Measurements from ENCODE around the gene WNT8B. TPM values are rescaled to one million over a fixed set of nuclear protein-coding genes. Genes with fewer than 3 reads are reported as not detected.

The WNT8B gene
- total and polyA plus RNA-seq, 10 of the 15 experiments (the other 5 are each of a cell fraction or from before 2014, with no cell fraction given), result not detected

Other genes with a start within 250 kb of the WNT8B start
Only the 7 nearest of the 8 such genes appear.
- gene CWF19L1, start 195.4 kb upstream of the WNT8B start, total RNA-seq (2014; rRNA removed), result 38.8 and 39.1 TPM in 2 replicates
- gene CWF19L1, start 195.4 kb upstream of the WNT8B start, total RNA-seq (2014; rRNA removed; fragmentation: Illumina TruSeq; extraction: Trizol), result 37.4 and 38.6 TPM in 2 replicates
- 31.9 and 36.7 TPM in 2 replicates for gene CWF19L1, start 195.4 kb upstream of the WNT8B start, total RNA-seq (2021)
- gene CWF19L1, start 195.4 kb upstream of the WNT8B start, polyA plus RNA-seq (2011; rRNA removed), result 33.0 and 41.5 TPM in 2 replicates
- gene CWF19L1, start 195.4 kb upstream of the WNT8B start, polyA plus RNA-seq (2014; fragmentation: Illumina TruSeq; extraction: Trizol), result 34.3 and 48.1 TPM in 2 replicates
- 10 to 100 TPM; 37.6 to 51.7 TPM for gene CWF19L1, start 195.4 kb upstream of the WNT8B start, polyA plus RNA-seq (2014; fragmentation: Nextera tagmentation; extraction: Ambion mirVana)
- 26.4 and 30.2 TPM in 2 replicates for gene CWF19L1, start 195.4 kb upstream of the WNT8B start, polyA plus RNA-seq (2014; rRNA removed)
- 10 to 100 TPM; 45.0 to 45.1 TPM for gene CWF19L1, start 195.4 kb upstream of the WNT8B start, polyA plus RNA-seq (2016; fragmentation: Nextera tagmentation; extraction: Ambion mirVana)
- 75.0 and 79.8 TPM in 2 replicates for gene BLOC1S2, start 176.3 kb upstream of the WNT8B start, total RNA-seq (2014; rRNA removed)
- 66.2 and 75.1 TPM in 2 replicates for gene BLOC1S2, start 176.3 kb upstream of the WNT8B start, total RNA-seq (2014; rRNA removed; fragmentation: Illumina TruSeq; extraction: Trizol)
- 54.4 and 58.6 TPM in 2 replicates for gene BLOC1S2, start 176.3 kb upstream of the WNT8B start, total RNA-seq (2021)
- gene BLOC1S2, start 176.3 kb upstream of the WNT8B start, polyA plus RNA-seq (2011; rRNA removed), result 71.7 and 117 TPM in 2 replicates
- gene BLOC1S2, start 176.3 kb upstream of the WNT8B start, polyA plus RNA-seq (2014; fragmentation: Illumina TruSeq; extraction: Trizol), result 66.9 and 71.3 TPM in 2 replicates
- 100 to 1,000 TPM; 106 to 120 TPM for gene BLOC1S2, start 176.3 kb upstream of the WNT8B start, polyA plus RNA-seq (2014; fragmentation: Nextera tagmentation; extraction: Ambion mirVana)
- gene BLOC1S2, start 176.3 kb upstream of the WNT8B start, polyA plus RNA-seq (2014; rRNA removed), result 79.2 and 94.4 TPM in 2 replicates
- 100 to 1,000 TPM; 147 to 164 TPM for gene BLOC1S2, start 176.3 kb upstream of the WNT8B start, polyA plus RNA-seq (2016; fragmentation: Nextera tagmentation; extraction: Ambion mirVana)
- 0.17 and 0.22 TPM in 2 replicates for gene PKD2L1, start 132.8 kb upstream of the WNT8B start, total RNA-seq (2014; rRNA removed)
- 0.14 TPM in 1 of 2 replicates, not detected in the other for gene PKD2L1, start 132.8 kb upstream of the WNT8B start, total RNA-seq (2014; rRNA removed; fragmentation: Illumina TruSeq; extraction: Trizol)
- 0.05 and 0.08 TPM in 2 replicates for gene PKD2L1, start 132.8 kb upstream of the WNT8B start, total RNA-seq (2021)
- 0.05 and 0.06 TPM in 2 replicates for gene PKD2L1, start 132.8 kb upstream of the WNT8B start, polyA plus RNA-seq (2011; rRNA removed)
- gene PKD2L1, start 132.8 kb upstream of the WNT8B start, polyA plus RNA-seq (2014; fragmentation: Illumina TruSeq; extraction: Trizol), result 0.09 and 0.27 TPM in 2 replicates
- gene PKD2L1, start 132.8 kb upstream of the WNT8B start, polyA plus RNA-seq (2014; fragmentation: Nextera tagmentation; extraction: Ambion mirVana), result not detected
- not detected in 2 replicates for gene PKD2L1, start 132.8 kb upstream of the WNT8B start, polyA plus RNA-seq (2014; rRNA removed)
- gene PKD2L1, start 132.8 kb upstream of the WNT8B start, polyA plus RNA-seq (2016; fragmentation: Nextera tagmentation; extraction: Ambion mirVana), result not detected
- gene SCD, start 115.8 kb upstream of the WNT8B start, total RNA-seq (2014; rRNA removed), result 108 and 117 TPM in 2 replicates
- gene SCD, start 115.8 kb upstream of the WNT8B start, total RNA-seq (2014; rRNA removed; fragmentation: Illumina TruSeq; extraction: Trizol), result 91.3 and 103 TPM in 2 replicates
- 171 and 188 TPM in 2 replicates for gene SCD, start 115.8 kb upstream of the WNT8B start, total RNA-seq (2021)
- gene SCD, start 115.8 kb upstream of the WNT8B start, polyA plus RNA-seq (2011; rRNA removed), result 250 and 279 TPM in 2 replicates
- 181 and 230 TPM in 2 replicates for gene SCD, start 115.8 kb upstream of the WNT8B start, polyA plus RNA-seq (2014; fragmentation: Illumina TruSeq; extraction: Trizol)
- gene SCD, start 115.8 kb upstream of the WNT8B start, polyA plus RNA-seq (2014; fragmentation: Nextera tagmentation; extraction: Ambion mirVana), result 10 to 100 TPM; 77.5 to 86.1 TPM
- gene SCD, start 115.8 kb upstream of the WNT8B start, polyA plus RNA-seq (2014; rRNA removed), result 119 and 131 TPM in 2 replicates
- gene SCD, start 115.8 kb upstream of the WNT8B start, polyA plus RNA-seq (2016; fragmentation: Nextera tagmentation; extraction: Ambion mirVana), result 10 to 100 TPM; 68.7 to 70.2 TPM
- 5.8 and 6.6 TPM in 2 replicates for gene SEC31B, start 56.9 kb downstream of the WNT8B start, total RNA-seq (2014; rRNA removed)
- gene SEC31B, start 56.9 kb downstream of the WNT8B start, total RNA-seq (2014; rRNA removed; fragmentation: Illumina TruSeq; extraction: Trizol), result 3.9 and 4.4 TPM in 2 replicates
- 10.6 and 12.4 TPM in 2 replicates for gene SEC31B, start 56.9 kb downstream of the WNT8B start, total RNA-seq (2021)
- 21.2 and 24.3 TPM in 2 replicates for gene SEC31B, start 56.9 kb downstream of the WNT8B start, polyA plus RNA-seq (2011; rRNA removed)
- gene SEC31B, start 56.9 kb downstream of the WNT8B start, polyA plus RNA-seq (2014; fragmentation: Illumina TruSeq; extraction: Trizol), result 10.9 and 13.6 TPM in 2 replicates
- 1 to 10 TPM; 3.4 to 5.8 TPM for gene SEC31B, start 56.9 kb downstream of the WNT8B start, polyA plus RNA-seq (2014; fragmentation: Nextera tagmentation; extraction: Ambion mirVana)
- 13.2 and 13.4 TPM in 2 replicates for gene SEC31B, start 56.9 kb downstream of the WNT8B start, polyA plus RNA-seq (2014; rRNA removed)
- 10 to 100 TPM in 1 of 2 experiments, 1 to 10 TPM in 1; 9.2 to 11.0 TPM for gene SEC31B, start 56.9 kb downstream of the WNT8B start, polyA plus RNA-seq (2016; fragmentation: Nextera tagmentation; extraction: Ambion mirVana)
- gene NDUFB8, start 66.9 kb downstream of the WNT8B start, total RNA-seq (2014; rRNA removed), result 344 and 365 TPM in 2 replicates
- gene NDUFB8, start 66.9 kb downstream of the WNT8B start, total RNA-seq (2014; rRNA removed; fragmentation: Illumina TruSeq; extraction: Trizol), result 230 and 249 TPM in 2 replicates
- gene NDUFB8, start 66.9 kb downstream of the WNT8B start, total RNA-seq (2021), result 203 and 211 TPM in 2 replicates
- 214 and 287 TPM in 2 replicates for gene NDUFB8, start 66.9 kb downstream of the WNT8B start, polyA plus RNA-seq (2011; rRNA removed)
- 169 and 180 TPM in 2 replicates for gene NDUFB8, start 66.9 kb downstream of the WNT8B start, polyA plus RNA-seq (2014; fragmentation: Illumina TruSeq; extraction: Trizol)
- 100 to 1,000 TPM; 475 to 572 TPM for gene NDUFB8, start 66.9 kb downstream of the WNT8B start, polyA plus RNA-seq (2014; fragmentation: Nextera tagmentation; extraction: Ambion mirVana)
- 421 and 443 TPM in 2 replicates for gene NDUFB8, start 66.9 kb downstream of the WNT8B start, polyA plus RNA-seq (2014; rRNA removed)
- gene NDUFB8, start 66.9 kb downstream of the WNT8B start, polyA plus RNA-seq (2016; fragmentation: Nextera tagmentation; extraction: Ambion mirVana), result 100 to 1,000 TPM; 500 to 536 TPM
- gene HIF1AN, start 72.9 kb downstream of the WNT8B start, total RNA-seq (2014; rRNA removed), result 5.5 and 6.2 TPM in 2 replicates
- gene HIF1AN, start 72.9 kb downstream of the WNT8B start, total RNA-seq (2014; rRNA removed; fragmentation: Illumina TruSeq; extraction: Trizol), result 14.1 and 14.8 TPM in 2 replicates
- 32.2 TPM in 2 replicates for gene HIF1AN, start 72.9 kb downstream of the WNT8B start, total RNA-seq (2021)
- gene HIF1AN, start 72.9 kb downstream of the WNT8B start, polyA plus RNA-seq (2011; rRNA removed), result 15.5 and 22.4 TPM in 2 replicates
- gene HIF1AN, start 72.9 kb downstream of the WNT8B start, polyA plus RNA-seq (2014; fragmentation: Illumina TruSeq; extraction: Trizol), result 15.9 and 19.7 TPM in 2 replicates
- 1 to 10 TPM; 1.9 to 2.2 TPM for gene HIF1AN, start 72.9 kb downstream of the WNT8B start, polyA plus RNA-seq (2014; fragmentation: Nextera tagmentation; extraction: Ambion mirVana)
- gene HIF1AN, start 72.9 kb downstream of the WNT8B start, polyA plus RNA-seq (2014; rRNA removed), result 10.6 and 14.5 TPM in 2 replicates
- 10 to 100 TPM; 35.7 to 37.2 TPM for gene HIF1AN, start 72.9 kb downstream of the WNT8B start, polyA plus RNA-seq (2016; fragmentation: Nextera tagmentation; extraction: Ambion mirVana)

Measured in GM12878 (cell line).